ENCODE measurements around the gene TRAPPC11. TPM values are rescaled to one million over a fixed set of nuclear protein-coding genes. Genes with fewer than 3 reads are reported as not detected.

The TRAPPC11 gene
- total and polyA plus RNA-seq, 12 donors = 8.0 to 24.1 (median 19.5) TPM

DNA sequence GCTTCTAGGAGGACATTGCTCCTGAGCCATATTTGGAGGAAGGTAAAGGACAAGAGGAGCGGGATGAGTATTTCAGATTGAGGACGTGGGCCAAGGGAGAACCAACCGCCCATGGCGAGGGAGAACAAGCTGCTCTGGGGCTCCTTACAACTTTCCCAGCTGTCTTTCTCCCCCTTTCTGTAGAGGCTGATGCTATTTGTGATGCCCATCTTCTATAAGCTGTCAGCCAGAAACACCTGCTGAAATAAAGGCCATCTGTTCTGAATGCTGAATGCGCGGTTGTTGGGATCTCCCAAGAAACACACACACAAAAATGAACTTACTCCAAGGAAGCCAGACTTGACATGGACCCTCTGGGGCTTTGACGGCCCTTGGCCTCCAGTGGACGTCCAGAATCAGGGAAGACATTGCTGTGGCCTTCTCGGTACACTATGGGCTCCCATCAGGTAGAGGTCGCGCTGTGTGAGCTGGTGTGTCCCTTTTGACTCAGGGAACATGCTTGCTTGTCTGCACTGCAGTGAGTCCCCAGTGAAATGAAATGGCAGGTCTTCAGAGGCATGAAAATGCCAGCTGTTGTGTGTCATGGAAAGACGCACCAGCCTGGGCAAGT lies 31.0 kb upstream of the TRAPPC11 start:
- Histone ChIP-seq H3K9me3 (no peaks in the 10 kb centered on the region), H3K27me3 (no peaks in the 10 kb centered on the region), H3K4me3 (no peak overlapping the region), H3K36me3 (no peaks in the 10 kb centered on the region), H3K4me1 (no peaks in the 10 kb centered on the region), H3K27ac (no peak overlapping the region)
- no peak for ATAC-seq
- WGBS, 2 donors = 82 to 91% methylated on average over 12 of the region's 12 CpGs
- no peak for DNase-seq
- intact Hi-C loops (cut with DNase I) = no loop called here
- no peak for TF ChIP-seq CTCF (IDR thresholded peaks at IDR 0.05)

DNA sequence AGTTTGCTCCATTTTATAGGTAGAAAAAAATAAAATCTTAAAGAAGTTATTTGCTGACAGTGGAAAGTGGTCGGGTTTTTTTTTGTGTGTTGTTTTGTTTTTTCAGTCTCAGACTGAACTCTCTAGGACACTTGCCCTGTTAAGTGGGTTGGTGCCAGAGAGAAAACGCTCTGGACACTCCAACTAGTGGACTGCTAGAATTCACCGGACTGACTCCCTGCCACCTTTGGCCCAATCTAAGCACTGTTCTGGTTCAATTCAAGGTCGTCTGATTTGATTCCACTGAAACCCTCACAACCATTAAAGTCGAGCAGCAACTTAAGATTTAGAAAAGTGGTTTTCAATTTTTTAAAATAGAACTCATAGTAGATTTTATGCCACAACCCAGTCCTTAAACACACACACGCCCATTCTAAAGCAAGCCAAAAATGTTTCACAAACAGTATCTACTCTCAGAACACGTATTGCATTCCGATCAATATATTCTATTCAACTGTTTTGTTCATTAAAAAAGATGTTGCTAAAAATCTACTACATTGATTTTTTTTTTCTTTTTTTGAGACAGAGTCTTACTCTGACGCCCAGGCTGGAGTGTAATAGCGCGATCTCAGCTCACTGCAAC lies 27.4 kb upstream of the TRAPPC11 start:
- H3K36me3 ChIP-seq = no peaks in the 10 kb centered on the region
- H3K27me3 ChIP-seq = no peaks in the 10 kb centered on the region
- DNase-seq (no peak), ATAC-seq (peak in 1 of 8 donors; percentile 29)
- H3K27ac ChIP-seq = no peak overlapping the region
- no peak for TF ChIP-seq CTCF (IDR thresholded peaks at IDR 0.05)
- H3K9me3 ChIP-seq = no peaks in the 10 kb centered on the region
- peaks cover 0 to 18% (median 0%) of the 10 kb centered on the region in 9 donors for H3K4me1 ChIP-seq
- intact Hi-C loops (cut with DNase I) = no loop called here
- WGBS, 2 donors = 81 to 87% methylated on average over 11 of the region's 11 CpGs
- no peak overlapping the region for H3K4me3 ChIP-seq

DNA sequence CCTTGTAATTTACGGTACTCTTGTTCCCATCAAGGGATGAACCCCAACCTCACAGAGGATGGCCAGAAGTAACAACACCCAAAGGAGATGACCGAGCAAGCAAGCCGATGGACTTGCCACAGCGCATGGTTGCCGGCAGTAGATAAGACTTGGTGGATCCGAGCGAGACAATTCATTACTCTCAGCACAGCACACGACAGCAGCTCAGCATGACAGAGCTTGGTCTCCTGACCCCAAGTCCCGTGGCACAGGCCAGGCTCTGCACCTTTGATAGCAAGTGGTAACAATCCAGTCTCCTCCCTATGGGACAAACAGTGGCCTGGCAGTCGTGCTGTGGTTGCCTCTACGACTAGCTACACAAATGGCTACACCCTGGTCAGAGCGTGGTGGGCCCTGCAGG lies 26.4 kb upstream of the TRAPPC11 start:
- Histone ChIP-seq H3K36me3 (no peaks in the 10 kb centered on the region), H3K9me3 (no peaks in the 10 kb centered on the region), H3K4me3 (no peak overlapping the region), H3K27ac (no peak overlapping the region), H3K4me1 (peaks cover 0 to 25% (median 3%) of the 10 kb centered on the region in 9 donors), H3K27me3 (no peaks in the 10 kb centered on the region)
- no peak for DNase-seq
- intact Hi-C loops (cut with DNase I) = no loop called here
- no peak for TF ChIP-seq CTCF (IDR thresholded peaks at IDR 0.05)
- ATAC-seq = peak in 1 of 8 donors; percentile 13
- WGBS, 2 donors = 85 to 86% methylated on average over 12 of the region's 12 CpGs

DNA sequence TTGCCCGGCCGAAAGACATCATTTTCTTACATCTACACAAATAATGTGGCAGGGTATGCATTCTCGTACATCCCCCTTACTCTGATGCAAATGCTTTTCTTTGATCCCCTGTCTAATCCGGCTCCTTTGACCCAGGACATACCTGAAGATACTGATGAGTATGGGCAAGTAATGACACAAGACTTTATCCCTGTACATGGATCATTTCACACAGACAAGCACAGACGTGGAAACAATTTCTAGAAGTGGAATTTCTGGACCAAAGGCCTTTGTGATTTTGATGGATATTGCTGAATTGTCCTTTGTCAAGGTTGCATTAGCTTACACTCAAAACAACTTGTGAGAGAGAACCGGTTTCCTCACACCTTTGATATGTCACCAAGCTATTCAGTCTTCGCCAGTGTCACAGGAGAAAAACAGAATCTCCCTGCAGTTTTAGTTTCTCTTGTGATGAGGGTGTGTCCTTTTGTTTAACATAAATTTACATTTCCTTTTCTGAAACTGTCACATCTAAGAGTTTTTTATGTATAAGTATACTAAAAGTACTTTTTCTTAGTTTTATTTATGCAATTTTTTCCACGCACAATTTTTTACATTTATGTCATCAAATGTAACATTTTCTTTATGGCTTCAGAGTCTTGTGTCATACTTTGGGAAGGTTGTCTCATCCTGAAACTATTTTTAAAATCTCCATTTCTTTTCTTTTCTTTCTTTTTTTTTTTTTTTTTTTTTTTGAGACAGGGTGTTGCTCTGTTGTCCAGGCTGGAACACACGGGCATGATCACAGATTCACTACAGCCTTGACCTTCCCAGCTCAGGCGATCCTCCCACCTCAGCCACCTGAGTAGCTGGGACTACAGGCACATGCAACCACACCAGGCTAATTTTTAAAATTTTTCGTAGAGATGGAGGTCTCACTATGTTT lies 25.4 kb upstream of the TRAPPC11 start:
- no peak for ATAC-seq
- Histone ChIP-seq H3K9me3 (no peaks in the 10 kb centered on the region), H3K4me1 (peaks cover 0 to 25% (median 3%) of the 10 kb centered on the region in 9 donors), H3K36me3 (peaks cover 0 to 1% (median 0%) of the 10 kb centered on the region in 9 donors), H3K27me3 (no peaks in the 10 kb centered on the region), H3K27ac (no peak overlapping the region), H3K4me3 (no peak overlapping the region)
- TF ChIP-seq CTCF (IDR thresholded peaks at IDR 0.05) = no peak
- no peak for DNase-seq
- 83 to 85% methylated on average over 11 of the region's 11 CpGs for WGBS, 2 donors
- intact Hi-C loops (cut with DNase I) = no loop called here
